HCT116 (cell line): ENCODE measurements around the gene ANKS4B. TPM values are rescaled to one million over a fixed set of nuclear protein-coding genes. Genes with fewer than 3 reads are reported as not detected.

Source experiments
- ATAC-seq: fragments of 200-7000 bp; cut with Tn5 transposase; 2 replicates; pipeline ENCODE4 v1.9.1; 2020; ENCODE audit warnings: mild to moderate bottlenecking, moderate library complexity
- BruUV-seq: library from RNA; stranded (reverse); fragments of 400-500 nt; replicated peaks from 2 replicates; lab custom pipeline; 2021; lab: Mats Ljungman, UMichigan
- CTCF ChIA-PET: fragments of 300-600 bp; sonication (Branson Sonifier 250); formaldehyde crosslinking; loops from one replicate; lab custom pipeline; 2021; ENCODE audit warnings: antibody characterized with exemption; lab: Charles Lee
- POLR2A ChIA-PET: fragments of 300-600, 350-600 bp; sonication (Branson Sonifier 250); formaldehyde crosslinking; loops from one replicate; lab custom pipeline; 2021; ENCODE audit warnings: antibody characterized with exemption; lab: Charles Lee
- RAD21 ChIA-PET, 2 experiments: fragments of 300-600 bp; sonication (Branson Sonifier 250); formaldehyde crosslinking; loops; one replicate each; lab custom pipeline; 2023; ENCODE audit warnings: low total read pairs in 2 of 2; ENCODE audit not compliant: uncharacterized antibody in 2 of 2, unreplicated experiment in 2 of 2, low non-redundant PET in 1 of 2; lab: Charles Lee
- DNase-seq: peaks from one replicate; pipeline ENCODE4 v3.0.0-alpha.2; 2010; ENCODE audit warnings: low read depth, low spot score
- H2AFZ ChIP-seq: fragments of 200-600 bp; shearing (Covaris generic), sonication (generic); 2 replicates; pipeline ENCODE4 v1.6.1; 2017; ENCODE audit warnings: low read depth, mixed run types, mixed read lengths, antibody characterized with exemption, low read length; ENCODE audit not compliant: poor library complexity, severe bottlenecking
- H3K27ac ChIP-seq: 2 replicates; pipeline ENCODE4 v1.5.1; 2012; ENCODE audit warnings: low read depth, low read length
- H3K27me3 ChIP-seq: fragments of 200-600 bp; sonication (generic); 2 replicates; pipeline ENCODE4 v1.6.1; 2016; ENCODE audit warnings: mixed run types, low read length, mixed read lengths; ENCODE audit not compliant: insufficient read depth
- H3K36me3 ChIP-seq, 2 experiments: fragments of 200-500 bp in 1 of 2; fragments of 200-600 bp in 1 of 2; sonication (Bioruptor generic) in 1 of 2; sonication (generic) in 1 of 2; 2 replicates each; pipeline versions ENCODE4 v1.5.1 to v1.6.1; 2014 to 2016; ENCODE audit warnings: low read length in 2 of 2, inconsistent platforms in 1 of 2, mixed read lengths in 1 of 2, mixed run types in 1 of 2; ENCODE audit not compliant: insufficient read depth in 2 of 2, control insufficient read depth in 1 of 2
- H3K4me1 ChIP-seq, 2 experiments: fragments of 200-600 bp in 1 of 2; sonication (generic) in 1 of 2; 2 replicates each; pipeline versions ENCODE4 v1.5.1 to v1.6.1; 2012 to 2017; ENCODE audit warnings: low read length in 2 of 2, inconsistent platforms in 1 of 2, mild to moderate bottlenecking in 1 of 2, mixed read lengths in 1 of 2, mixed run types in 1 of 2, moderate library complexity in 1 of 2; ENCODE audit not compliant: insufficient read depth in 2 of 2, control insufficient read depth in 1 of 2
- H3K4me2 ChIP-seq: fragments of 200-600 bp; sonication (generic); 2 replicates; pipeline ENCODE4 v1.6.1; 2017; ENCODE audit warnings: mixed run types, low read length, mixed read lengths
- H3K4me3 ChIP-seq, 2 experiments: fragments of 200-600 bp in 1 of 2; sonication (generic) in 1 of 2; replicated peaks in 1 of 2; 2 replicates each; pipeline ENCODE4 v1.5.1; 2011 to 2016; ENCODE audit warnings: low read length in 2 of 2, control low read depth in 1 of 2, low read depth in 1 of 2, mild to moderate bottlenecking in 1 of 2, mixed read lengths in 1 of 2, mixed run types in 1 of 2
- H3K79me2 ChIP-seq: fragments of 200-600 bp; sonication (generic); 2 replicates; pipeline ENCODE4 v1.6.1; 2017; ENCODE audit warnings: mild to moderate bottlenecking, mixed run types, low read length, moderate library complexity, mixed read lengths; ENCODE audit not compliant: insufficient read depth
- H3K9ac ChIP-seq: fragments of 200-600 bp; sonication (generic); 2 replicates; pipeline ENCODE4 v1.6.1; 2016; ENCODE audit warnings: low read length, mixed read lengths
- H3K9me2 ChIP-seq: fragments of 200-600 bp; sonication (generic), shearing (Covaris generic); 2 replicates; pipeline ENCODE4 v1.6.1; 2017; ENCODE audit warnings: mixed run types, mild to moderate bottlenecking, moderate library complexity; ENCODE audit not compliant: insufficient read depth
- H3K9me3 ChIP-seq, 2 experiments: fragments of 200-500 bp in 1 of 2; fragments of 200-600 bp in 1 of 2; sonication (Bioruptor generic) in 1 of 2; sonication (generic) in 1 of 2; 2 replicates each; pipeline ENCODE4 v1.6.1; 2014 to 2017; ENCODE audit warnings: low read length in 2 of 2, mixed read lengths in 2 of 2, inconsistent platforms in 1 of 2, low read depth in 1 of 2, mild to moderate bottlenecking in 1 of 2, mixed run types in 1 of 2, moderate library complexity in 1 of 2; ENCODE audit not compliant: control insufficient read depth in 1 of 2, insufficient read depth in 1 of 2
- H4K20me1 ChIP-seq: fragments of 200-600 bp; sonication (generic), shearing (Covaris generic); 2 replicates; pipeline ENCODE4 v1.6.1; 2017; ENCODE audit warnings: mixed run types, mild to moderate bottlenecking, moderate library complexity; ENCODE audit not compliant: insufficient read depth
- CEBPB ChIP-seq: IDR thresholded peaks from 2 replicates; pipeline ENCODE4 v1.6.1; 2012; ENCODE audit warnings: low read depth
- CTCF ChIP-seq, 3 experiments: fragments of 200-600 bp in 1 of 3; sonication (generic) in 1 of 3; IDR thresholded peaks in 2 of 3; conservative IDR thresholded peaks in 1 of 3; 2 replicates each; pipeline ENCODE4 v1.5.1; 2012 to 2017; ENCODE audit warnings: low read depth in 2 of 3, low read length in 2 of 3, antibody characterized with exemption in 1 of 3, borderline replicate concordance in 1 of 3, control low read depth in 1 of 3, mild to moderate bottlenecking in 1 of 3, mixed read lengths in 1 of 3, mixed run types in 1 of 3, moderate library complexity in 1 of 3; ENCODE audit not compliant: insufficient read depth in 1 of 3
- EGR1 ChIP-seq: IDR thresholded peaks from 2 replicates; pipeline ENCODE4 v1.6.1; 2012; ENCODE audit warnings: low read depth
- EZH2 ChIP-seq: fragments of 200-600 bp; sonication (generic); IDR thresholded peaks from 2 replicates; pipeline ENCODE4 v1.6.1; 2017; ENCODE audit warnings: antibody characterized with exemption, mixed run types
- JUND ChIP-seq: IDR thresholded peaks from 2 replicates; pipeline ENCODE4 v1.6.1; 2012
- MAX ChIP-seq: IDR thresholded peaks from 2 replicates; pipeline ENCODE4 v1.6.1; 2012
- POLR2AphosphoS5 ChIP-seq: IDR thresholded peaks from 2 replicates; pipeline ENCODE4 v1.6.1; 2011; ENCODE audit warnings: mild to moderate bottlenecking, low read depth, low read length, moderate library complexity
- SIN3A ChIP-seq: IDR thresholded peaks from 2 replicates; pipeline ENCODE4 v1.6.1; 2012; ENCODE audit warnings: low read depth
- ZBTB33 ChIP-seq: IDR thresholded peaks from 2 replicates; pipeline ENCODE4 v1.6.1; 2011; ENCODE audit warnings: mild to moderate bottlenecking, low read length, moderate library complexity; ENCODE audit not compliant: insufficient replicate concordance; ENCODE audit errors: extremely low read depth
- ZFX ChIP-seq: fragments of 450-650 bp; IDR thresholded peaks from 2 replicates; pipeline ENCODE4 v1.6.1; 2017
- intact Hi-C: fragments of 100-400 bp; cut with micrococcal nuclease; formaldehyde crosslinking; loops from 2 replicates; pipeline ENCODE4 v1.10.0; 2022
- total RNA-seq: library from RNA; stranded (reverse); gene quantifications from one replicate; pipeline ENCODE4 v1.2.1, GENCODE V29; 2021; ENCODE audit not compliant: unreplicated experiment
- TF ChIP-seq, protein P1 (sequence below): IDR thresholded peaks from 2 replicates; pipeline ENCODE4 v1.6.1; 2012; ENCODE audit warnings: low read depth

The ANKS4B gene
- total RNA-seq, 1 experiment from 2014 or later = not detected

DNA sequence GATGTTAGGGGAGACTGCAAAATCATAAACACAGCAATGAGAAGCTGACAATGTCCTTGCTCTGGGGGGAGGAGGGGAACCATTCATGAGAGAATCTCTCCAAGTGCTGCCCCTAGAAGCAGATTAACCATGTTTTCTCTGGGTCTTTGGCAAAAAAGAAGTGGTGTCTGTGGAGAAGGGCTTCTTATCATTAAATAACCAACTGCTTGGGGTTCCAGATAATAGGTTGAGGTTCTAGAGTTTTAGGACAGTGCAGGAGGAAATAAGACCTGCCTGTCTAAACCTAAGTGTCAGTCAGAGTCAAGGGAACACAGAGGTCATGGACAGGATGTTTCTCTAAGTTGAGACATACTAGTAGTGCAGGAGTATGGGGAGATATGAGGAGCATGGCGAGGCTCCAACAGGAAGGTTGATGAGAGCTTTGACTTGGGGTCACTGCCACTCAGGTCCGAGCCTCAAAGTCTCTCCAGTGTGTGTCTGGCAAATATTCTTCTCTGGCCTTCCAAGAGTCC lies 5.1 kb upstream of the ANKS4B start:
- no peak overlapping the region for H3K27ac ChIP-seq
- no peak overlapping the region for H3K9ac ChIP-seq
- no peaks in the 10 kb centered on the region for H4K20me1 ChIP-seq
- POLR2A ChIA-PET = no interaction called here
- no peak for ATAC-seq
- BruUV-seq = no TSS peak
- H3K9me2 ChIP-seq = no peaks in the 10 kb centered on the region
- H2AFZ ChIP-seq = no peak overlapping the region
- H3K79me2 ChIP-seq = no peaks in the 10 kb centered on the region
- no peaks in the 10 kb centered on the region for H3K36me3 ChIP-seq
- DNase-seq = no peak
- no peak overlapping the region for H3K4me2 ChIP-seq
- H3K4me3 ChIP-seq = no peak overlapping the region
- H3K4me1 ChIP-seq = no peaks in the 10 kb centered on the region
- RAD21 ChIA-PET = no interaction called here
- no peaks in the 10 kb centered on the region for H3K9me3 ChIP-seq
- no peak for TF ChIP-seq EZH2
- TF ChIP-seq CEBPB = no peak
- TF ChIP-seq CTCF (IDR thresholded peaks at IDR 0.05 in 2 of 3, conservative IDR thresholded peaks at IDR 0.05 in 1 of 3; ENCODE audit: borderline replicate concordance in 1 of 3, insufficient read depth in 1 of 3, low read depth in 2 of 3, low read length in 2 of 3) = no peak
- no peak for TF ChIP-seq ZBTB33
- TF ChIP-seq EGR1 = no peak
- TF ChIP-seq POLR2AphosphoS5 = no peak
- TF ChIP-seq SIN3A = no peak
- TF ChIP-seq JUND = no peak
- TF ChIP-seq MAX = no peak
- TF ChIP-seq ZFX = no peak
- TF ChIP-seq, protein P1, sequence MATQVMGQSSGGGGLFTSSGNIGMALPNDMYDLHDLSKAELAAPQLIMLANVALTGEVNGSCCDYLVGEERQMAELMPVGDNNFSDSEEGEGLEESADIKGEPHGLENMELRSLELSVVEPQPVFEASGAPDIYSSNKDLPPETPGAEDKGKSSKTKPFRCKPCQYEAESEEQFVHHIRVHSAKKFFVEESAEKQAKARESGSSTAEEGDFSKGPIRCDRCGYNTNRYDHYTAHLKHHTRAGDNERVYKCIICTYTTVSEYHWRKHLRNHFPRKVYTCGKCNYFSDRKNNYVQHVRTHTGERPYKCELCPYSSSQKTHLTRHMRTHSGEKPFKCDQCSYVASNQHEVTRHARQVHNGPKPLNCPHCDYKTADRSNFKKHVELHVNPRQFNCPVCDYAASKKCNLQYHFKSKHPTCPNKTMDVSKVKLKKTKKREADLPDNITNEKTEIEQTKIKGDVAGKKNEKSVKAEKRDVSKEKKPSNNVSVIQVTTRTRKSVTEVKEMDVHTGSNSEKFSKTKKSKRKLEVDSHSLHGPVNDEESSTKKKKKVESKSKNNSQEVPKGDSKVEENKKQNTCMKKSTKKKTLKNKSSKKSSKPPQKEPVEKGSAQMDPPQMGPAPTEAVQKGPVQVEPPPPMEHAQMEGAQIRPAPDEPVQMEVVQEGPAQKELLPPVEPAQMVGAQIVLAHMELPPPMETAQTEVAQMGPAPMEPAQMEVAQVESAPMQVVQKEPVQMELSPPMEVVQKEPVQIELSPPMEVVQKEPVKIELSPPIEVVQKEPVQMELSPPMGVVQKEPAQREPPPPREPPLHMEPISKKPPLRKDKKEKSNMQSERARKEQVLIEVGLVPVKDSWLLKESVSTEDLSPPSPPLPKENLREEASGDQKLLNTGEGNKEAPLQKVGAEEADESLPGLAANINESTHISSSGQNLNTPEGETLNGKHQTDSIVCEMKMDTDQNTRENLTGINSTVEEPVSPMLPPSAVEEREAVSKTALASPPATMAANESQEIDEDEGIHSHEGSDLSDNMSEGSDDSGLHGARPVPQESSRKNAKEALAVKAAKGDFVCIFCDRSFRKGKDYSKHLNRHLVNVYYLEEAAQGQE = no peak
- CTCF ChIA-PET = no interaction called here
- peaks cover 14% of the 10 kb centered on the region for H3K27me3 ChIP-seq
- intact Hi-C loops = no loop called here
